ENCODE measurements around the gene SPIN2B. TPM values are rescaled to one million over a fixed set of nuclear protein-coding genes. Genes with fewer than 3 reads are reported as not detected.
A peak's percentile ranks its signal among the peaks of the same experiment; 100 is the strongest.
"Not testable (repeated sequence)": the region's sequence is repeated elsewhere in the genome, so short reads cannot be mapped to it uniquely, and the experiment has no call there.

Gene SPIN2B
- total RNA-seq, 2 experiments from 2014 or later = 7.9 to 8.7 TPM

GRCh38 chrX:57104921-57105398 lies 16.4 kb downstream of the SPIN2B start:
- H3K27ac Mint-ChIP-seq = no peak overlapping the region
- H3K36me3 Mint-ChIP-seq (ENCODE audit: low read depth) = peaks cover 58% of the 10 kb centered on the region
- peaks cover 3 to 9% of the 10 kb centered on the region in 2 experiments for H3K9me3 ChIP-seq (ENCODE audit: control insufficient read depth in 1 of 2, insufficient read depth in 1 of 2, low read length in 2 of 2)
- ATAC-seq (ENCODE audit: poor library complexity) (no peak), DNase-seq (no peak)
- no peak overlapping the region for H3K4me3 Mint-ChIP-seq
- no peaks in the 10 kb centered on the region for H3K4me1 ChIP-seq (ENCODE audit: insufficient read depth, low read length)
- no peaks in the 10 kb centered on the region for H3K9me3 Mint-ChIP-seq
- intact Hi-C loops (cut with DNase I, micrococcal nuclease) = no loop called here
- H3K4me1 Mint-ChIP-seq (ENCODE audit: low read depth) = no peaks in the 10 kb centered on the region
- H3K36me3 ChIP-seq (ENCODE audit: insufficient read depth, low read length) = no peaks in the 10 kb centered on the region
- H3K27ac ChIP-seq (ENCODE audit: low read depth in 1 of 2, low read length in 2 of 2) = no peak overlapping the region
- no peaks in the 10 kb centered on the region for H3K27me3 Mint-ChIP-seq
- CTCF ChIA-PET = no interaction called here
- no peaks in the 10 kb centered on the region for H3K27me3 ChIP-seq (ENCODE audit: control insufficient read depth in 1 of 2, insufficient read depth in 2 of 2, low read length in 2 of 2)
- TF ChIP-seq CTCF (IDR thresholded peaks at IDR 0.05) = no peak
- POLR2A ChIA-PET = no interaction called here
- H3K4me3 ChIP-seq (ENCODE audit: low read length) = no peak overlapping the region

- no peak for ATAC-seq (ENCODE audit: poor library complexity)
- intact Hi-C loops (cut with DNase I, micrococcal nuclease) = no loop called here
These were observed 16.9 kb downstream of the SPIN2B start for GRCh38 chrX:57104406-57104805.

GRCh38 chrX:57103489-57103888 lies 17.9 kb downstream of the SPIN2B start:
- no peak overlapping the region for H3K4me3 Mint-ChIP-seq
- Histone ChIP-seq H3K4me3 (ENCODE audit: low read length) (no peak overlapping the region), H3K27ac (ENCODE audit: low read depth in 1 of 2, low read length in 2 of 2) (no peak overlapping the region), H3K9me3 (ENCODE audit: control insufficient read depth in 1 of 2, insufficient read depth in 1 of 2, low read length in 2 of 2) (peaks cover 3 to 19% of the 10 kb centered on the region in 2 experiments), H3K27me3 (ENCODE audit: control insufficient read depth in 1 of 2, insufficient read depth in 2 of 2, low read length in 2 of 2) (no peaks in the 10 kb centered on the region), H3K4me1 (ENCODE audit: insufficient read depth, low read length) (no peaks in the 10 kb centered on the region), H3K36me3 (ENCODE audit: insufficient read depth, low read length) (no peaks in the 10 kb centered on the region)
- H3K36me3 Mint-ChIP-seq (ENCODE audit: low read depth) = peaks cover 58% of the 10 kb centered on the region
- TF ChIP-seq CTCF (IDR thresholded peaks at IDR 0.05) = no peak
- no peaks in the 10 kb centered on the region for H3K4me1 Mint-ChIP-seq (ENCODE audit: low read depth)
- ChIA-PET POLR2A (no interaction called here), CTCF (no interaction called here)
- no peaks in the 10 kb centered on the region for H3K9me3 Mint-ChIP-seq
- H3K27ac Mint-ChIP-seq = no peak overlapping the region
- intact Hi-C loops (cut with DNase I, micrococcal nuclease) = no loop called here
- no peaks in the 10 kb centered on the region for H3K27me3 Mint-ChIP-seq
- ATAC-seq (ENCODE audit: poor library complexity) = no peak
- no peak for DNase-seq

More at GRCh38 chrX:57104406-57104805, 16.9 kb downstream of the SPIN2B start:
- Histone ChIP-seq H3K9me3 (ENCODE audit: control insufficient read depth in 1 of 2, insufficient read depth in 1 of 2, low read length in 2 of 2) (peaks cover 3 to 14% of the 10 kb centered on the region in 2 experiments), H3K36me3 (ENCODE audit: insufficient read depth, low read length) (no peaks in the 10 kb centered on the region), H3K27me3 (ENCODE audit: control insufficient read depth in 1 of 2, insufficient read depth in 2 of 2, low read length in 2 of 2) (no peaks in the 10 kb centered on the region), H3K4me3 (ENCODE audit: low read length) (no peak overlapping the region), H3K4me1 (ENCODE audit: insufficient read depth, low read length) (no peaks in the 10 kb centered on the region), H3K27ac (ENCODE audit: low read depth in 1 of 2, low read length in 2 of 2) (no peak overlapping the region)
- CTCF ChIA-PET = no interaction called here
- Mint-ChIP-seq H3K4me1 (ENCODE audit: low read depth) (no peaks in the 10 kb centered on the region), H3K36me3 (ENCODE audit: low read depth) (peaks cover 58% of the 10 kb centered on the region), H3K27me3 (no peaks in the 10 kb centered on the region), H3K27ac (no peak overlapping the region), H3K4me3 (no peak overlapping the region), H3K9me3 (no peaks in the 10 kb centered on the region)
- DNase-seq = no peak
- TF ChIP-seq CTCF (IDR thresholded peaks at IDR 0.05) = no peak
- POLR2A ChIA-PET = no interaction called here

GRCh38 chrX:57102918-57103317 lies 18.4 kb downstream of the SPIN2B start:
- H3K9me3 ChIP-seq (ENCODE audit: control insufficient read depth in 1 of 2, insufficient read depth in 1 of 2, low read length in 2 of 2) = peaks cover 3 to 19% of the 10 kb centered on the region in 2 experiments
- H3K4me1 Mint-ChIP-seq (ENCODE audit: low read depth); H3K4me1 ChIP-seq (ENCODE audit: insufficient read depth, low read length); H3K4me3 ChIP-seq (ENCODE audit: low read length); intact Hi-C loops (cut with DNase I, micrococcal nuclease); H3K4me3 Mint-ChIP-seq; H3K27me3 Mint-ChIP-seq; H3K27me3 ChIP-seq (ENCODE audit: control insufficient read depth in 1 of 2, insufficient read depth in 2 of 2, low read length in 2 of 2); H3K27ac ChIP-seq (ENCODE audit: low read depth in 1 of 2, low read length in 2 of 2); CTCF ChIA-PET; POLR2A ChIA-PET; ATAC-seq (ENCODE audit: poor library complexity); H3K9me3 Mint-ChIP-seq; H3K36me3 ChIP-seq (ENCODE audit: insufficient read depth, low read length); H3K27ac Mint-ChIP-seq: not testable (repeated sequence)
- H3K36me3 Mint-ChIP-seq (ENCODE audit: low read depth) = peaks cover 58% of the 10 kb centered on the region
- peak in 1 of 14 experiments; percentile 37 for DNase-seq
